DOHH2 (cell line): ENCODE data around the gene IL22RA1.

Experiments
- H3F3A ChIP-seq: fragments of 200-600 bp; sonication (generic), shearing (Covaris generic); 2 replicates; pipeline ENCODE4 v1.6.0; 2016; ENCODE audit warnings: antibody characterized with exemption, mild to moderate bottlenecking; ENCODE audit not compliant: control insufficient read depth, insufficient read depth
- H3K27ac ChIP-seq: fragments of 200-600 bp; sonication (generic); 2 replicates; pipeline ENCODE4 v1.5.1; 2014; ENCODE audit warnings: low read depth, mild to moderate bottlenecking, low read length, moderate library complexity
- H3K27me3 ChIP-seq: fragments of 200-600 bp; sonication (generic); 2 replicates; pipeline ENCODE4 v1.6.1; 2014; ENCODE audit warnings: mild to moderate bottlenecking, low read length, mixed read lengths; ENCODE audit not compliant: control insufficient read depth
- H3K36me3 ChIP-seq: fragments of 200-600 bp; sonication (generic); 2 replicates; pipeline ENCODE4 v1.6.1; 2014; ENCODE audit warnings: mild to moderate bottlenecking, low read length, moderate library complexity, mixed read lengths; ENCODE audit not compliant: control insufficient read depth
- H3K4me1 ChIP-seq: fragments of 200-600 bp; sonication (generic); 2 replicates; pipeline ENCODE4 v1.6.1; 2014; ENCODE audit warnings: mild to moderate bottlenecking, low read length, mixed read lengths; ENCODE audit not compliant: control insufficient read depth
- H3K4me2 ChIP-seq: fragments of 200-600 bp; sonication (generic); 2 replicates; pipeline ENCODE4 v1.6.0; 2014; ENCODE audit warnings: mild to moderate bottlenecking, low read length, moderate library complexity
- H3K4me3 ChIP-seq: fragments of 200-600 bp; sonication (generic); 2 replicates; pipeline ENCODE4 v1.5.1; 2014; ENCODE audit warnings: mild to moderate bottlenecking, low read length, mixed read lengths
- H3K79me2 ChIP-seq: fragments of 200-600 bp; sonication (generic); 2 replicates; pipeline ENCODE4 v1.6.1; 2014; ENCODE audit warnings: mild to moderate bottlenecking, low read length, mixed read lengths; ENCODE audit not compliant: control insufficient read depth
- H3K9me2 ChIP-seq: fragments of 200-600 bp; sonication (generic); replicated peaks from 2 replicates; pipeline ENCODE4 v1.6.1; 2014; ENCODE audit warnings: mild to moderate bottlenecking, low read length, mixed read lengths; ENCODE audit not compliant: control insufficient read depth
- H3K9me3 ChIP-seq: fragments of 200-600 bp; sonication (generic); 2 replicates; pipeline ENCODE4 v1.6.1; 2014; ENCODE audit warnings: antibody characterized with exemption, low read length, mixed read lengths; ENCODE audit not compliant: control insufficient read depth, insufficient read depth
- H4K20me1 ChIP-seq: fragments of 200-600 bp; sonication (generic); 2 replicates; pipeline ENCODE4 v1.6.0; 2014; ENCODE audit warnings: low read depth, mild to moderate bottlenecking, antibody characterized with exemption, low read length, moderate library complexity; ENCODE audit not compliant: control insufficient read depth, insufficient read depth
- EZH2phosphoT487 ChIP-seq: fragments of 200-600 bp; sonication (generic); IDR thresholded peaks from 2 replicates; pipeline ENCODE4 v1.6.1; 2017; ENCODE audit warnings: borderline replicate concordance, mild to moderate bottlenecking, antibody characterized with exemption, low read length, moderate library complexity, mixed read lengths
- TF ChIP-seq, protein P1 (sequence below): fragments of 200-600 bp; sonication (generic); IDR thresholded peaks from one replicate; pipeline ENCODE4 v1.5.1; 2014; ENCODE audit warnings: antibody characterized with exemption, mild to moderate bottlenecking, low read depth, low read length; ENCODE audit not compliant: poor library complexity, severe bottlenecking

The IL22RA1 gene

GRCh38 chr1:24127134-24127800 lies 15.7 kb downstream of the IL22RA1 start:
- no peaks in the 10 kb centered on the region for H3K9me2 ChIP-seq
- no peak overlapping the region for H3K4me2 ChIP-seq
- TF ChIP-seq, protein P1, sequence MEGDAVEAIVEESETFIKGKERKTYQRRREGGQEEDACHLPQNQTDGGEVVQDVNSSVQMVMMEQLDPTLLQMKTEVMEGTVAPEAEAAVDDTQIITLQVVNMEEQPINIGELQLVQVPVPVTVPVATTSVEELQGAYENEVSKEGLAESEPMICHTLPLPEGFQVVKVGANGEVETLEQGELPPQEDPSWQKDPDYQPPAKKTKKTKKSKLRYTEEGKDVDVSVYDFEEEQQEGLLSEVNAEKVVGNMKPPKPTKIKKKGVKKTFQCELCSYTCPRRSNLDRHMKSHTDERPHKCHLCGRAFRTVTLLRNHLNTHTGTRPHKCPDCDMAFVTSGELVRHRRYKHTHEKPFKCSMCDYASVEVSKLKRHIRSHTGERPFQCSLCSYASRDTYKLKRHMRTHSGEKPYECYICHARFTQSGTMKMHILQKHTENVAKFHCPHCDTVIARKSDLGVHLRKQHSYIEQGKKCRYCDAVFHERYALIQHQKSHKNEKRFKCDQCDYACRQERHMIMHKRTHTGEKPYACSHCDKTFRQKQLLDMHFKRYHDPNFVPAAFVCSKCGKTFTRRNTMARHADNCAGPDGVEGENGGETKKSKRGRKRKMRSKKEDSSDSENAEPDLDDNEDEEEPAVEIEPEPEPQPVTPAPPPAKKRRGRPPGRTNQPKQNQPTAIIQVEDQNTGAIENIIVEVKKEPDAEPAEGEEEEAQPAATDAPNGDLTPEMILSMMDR = no peak
- TF ChIP-seq EZH2phosphoT487 = no peak
- H3K4me1 ChIP-seq = no peaks in the 10 kb centered on the region
- no peaks in the 10 kb centered on the region for H3K36me3 ChIP-seq
- no peaks in the 10 kb centered on the region for H3F3A ChIP-seq
- no peaks in the 10 kb centered on the region for H4K20me1 ChIP-seq
- H3K9me3 ChIP-seq = no peaks in the 10 kb centered on the region
- no peak overlapping the region for H3K27ac ChIP-seq
- H3K79me2 ChIP-seq = no peaks in the 10 kb centered on the region
- H3K27me3 ChIP-seq = no peaks in the 10 kb centered on the region; the same call in 1 of the 2 replicates
- no peak overlapping the region for H3K4me3 ChIP-seq

DNA sequence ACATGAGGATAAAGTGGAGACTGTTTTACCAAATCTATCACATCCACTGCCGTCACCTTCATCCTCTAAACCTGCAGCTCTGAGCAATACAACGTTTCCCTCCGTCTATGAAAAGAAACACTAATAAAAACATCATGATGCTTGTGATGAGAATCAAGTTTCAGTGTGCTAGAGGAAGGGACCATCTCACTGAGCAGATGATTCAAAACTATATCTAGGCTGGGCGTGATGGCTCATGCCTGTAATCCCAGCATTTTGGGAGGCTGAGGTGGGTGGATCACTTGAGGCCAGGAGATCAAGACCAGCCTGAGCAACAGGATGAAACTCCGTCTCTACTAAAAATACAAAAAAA lies 16.3 kb downstream of the IL22RA1 start:
- H3K79me2 ChIP-seq = no peaks in the 10 kb centered on the region
- H3K9me2 ChIP-seq = no peaks in the 10 kb centered on the region
- H3K9me3 ChIP-seq = no peaks in the 10 kb centered on the region
- H3K4me2 ChIP-seq = no peak overlapping the region
- H3K4me1 ChIP-seq = no peaks in the 10 kb centered on the region
- no peaks in the 10 kb centered on the region; the same call in 1 of the 2 replicates for H3K27me3 ChIP-seq
- H4K20me1 ChIP-seq = no peaks in the 10 kb centered on the region
- H3K4me3 ChIP-seq = no peak overlapping the region
- no peak overlapping the region for H3K27ac ChIP-seq
- no peaks in the 10 kb centered on the region for H3K36me3 ChIP-seq
- no peaks in the 10 kb centered on the region for H3F3A ChIP-seq
- TF ChIP-seq, protein P1 = no peak
- no peak for TF ChIP-seq EZH2phosphoT487

- Histone ChIP-seq H3F3A (no peaks in the 10 kb centered on the region), H3K79me2 (no peaks in the 10 kb centered on the region), H3K36me3 (no peaks in the 10 kb centered on the region), H3K4me3 (no peak overlapping the region), H3K27me3 (peaks cover 2% of the 10 kb centered on the region), H3K4me2 (no peak overlapping the region), H3K9me3 (no peaks in the 10 kb centered on the region), H3K4me1 (no peaks in the 10 kb centered on the region), H3K27ac (no peak overlapping the region), H3K9me2 (no peaks in the 10 kb centered on the region), H4K20me1 (no peaks in the 10 kb centered on the region)
- TF ChIP-seq EZH2phosphoT487 = no peak
- TF ChIP-seq, protein P1 = no peak
Measured at GRCh38 chr1:24126018-24126671, 16.8 kb downstream of the IL22RA1 start.
